ENCODE results near the gene EVI2A.
"Not testable (repeated sequence)": the region's sequence is repeated elsewhere in the genome, so short reads cannot be mapped to it uniquely, and the experiment has no call there.

The EVI2A gene

DNA sequence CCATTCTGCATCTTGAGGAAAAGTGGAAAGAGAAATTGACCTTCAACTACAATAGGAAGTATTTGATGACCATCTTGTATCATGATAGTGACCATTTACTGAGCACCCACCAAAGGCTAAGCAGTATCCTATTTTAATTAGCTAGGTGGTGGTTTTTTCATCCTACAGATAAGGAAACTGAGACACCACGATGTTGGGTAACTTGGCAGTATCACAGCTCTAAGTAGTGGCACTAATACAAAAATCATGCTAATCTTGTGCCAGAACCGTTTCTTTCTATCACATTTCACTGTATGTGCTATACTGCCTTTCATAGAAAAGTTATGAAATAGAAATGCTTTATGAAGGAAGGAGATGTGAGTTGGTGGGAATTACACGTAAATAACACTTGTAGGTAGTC is 9.9 kb downstream of the EVI2A start:
- no peak for DNase-seq

- DNase-seq = no peak
These were observed 10.5 kb downstream of the EVI2A start for GRCh38 chr17:31310886-31311285.

- no peak for DNase-seq
These were observed 11.2 kb downstream of the EVI2A start for GRCh38 chr17:31310260-31310659.

DNA sequence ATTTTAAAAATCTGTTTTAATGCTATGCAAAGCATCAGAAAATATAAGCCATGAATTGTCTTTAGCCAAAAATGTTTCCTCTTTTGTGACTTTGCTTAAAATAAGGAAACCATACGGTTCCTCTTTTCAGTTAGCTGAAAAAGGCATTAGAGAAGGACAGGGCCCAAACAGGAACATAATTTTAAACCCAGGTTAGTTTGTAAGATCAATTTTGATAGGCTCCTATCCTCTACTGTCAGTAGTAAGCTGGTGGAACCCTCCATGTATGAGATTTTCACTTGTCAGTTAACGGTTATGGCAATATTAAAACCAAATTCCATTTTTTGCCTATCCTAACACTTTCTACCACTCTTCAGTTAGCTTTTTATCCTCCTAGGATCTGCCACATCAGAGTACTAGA is 11.9 kb downstream of the EVI2A start:
- DNase-seq = no peak

GRCh38 chr17:31308372-31309334 is 12.8 kb downstream of the EVI2A start:
- no peak for DNase-seq

GRCh38 chr17:31307640-31308039 is 13.8 kb downstream of the EVI2A start:
- no peak for DNase-seq

DNA sequence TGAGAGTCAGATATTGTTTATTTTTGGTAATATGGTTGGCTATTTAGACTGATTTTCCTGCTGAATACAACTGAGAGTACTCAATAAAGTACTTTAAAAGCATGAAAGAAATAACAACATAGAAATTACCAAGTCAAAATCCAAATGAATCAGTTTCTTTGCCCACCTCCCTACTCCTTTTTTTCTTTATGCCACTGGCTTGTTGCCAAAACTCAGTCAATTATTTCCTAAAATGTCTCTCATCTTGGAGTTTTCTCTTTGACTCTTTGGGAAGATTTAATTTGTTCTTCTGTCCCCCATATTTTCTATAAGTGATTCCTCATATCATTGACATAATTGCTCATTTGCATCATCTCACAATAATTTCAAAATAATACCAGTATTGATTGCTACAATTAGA is 21.8 kb downstream of the EVI2A start:
- DNase-seq = no peak

DNA sequence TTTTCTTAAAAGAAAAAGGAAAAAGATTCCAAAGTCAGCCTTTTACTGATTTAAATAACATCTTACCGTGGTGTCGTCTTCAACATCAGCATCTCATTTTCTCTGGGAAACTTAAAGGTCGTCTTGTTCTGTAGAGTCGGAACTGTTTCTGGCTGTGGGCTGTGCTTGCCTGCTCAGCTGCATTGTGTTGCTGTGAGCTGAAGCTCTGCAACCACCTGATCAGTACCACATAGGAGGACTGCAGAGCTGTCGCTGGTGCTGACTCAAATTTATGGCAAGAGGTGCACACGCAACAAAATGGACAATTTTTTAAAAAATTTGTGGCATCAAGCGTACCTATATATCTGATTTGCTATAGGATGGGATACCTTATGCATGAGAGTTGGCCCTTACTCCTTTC is 24.3 kb downstream of the EVI2A start, which contains the start of gene OMG:
OMG (minus strand) TSS at position 150 of the 400 bp plus-strand sequence. CDS start 908 bp downstream, outside the sequence.
- DNase-seq = no peak

DNA sequence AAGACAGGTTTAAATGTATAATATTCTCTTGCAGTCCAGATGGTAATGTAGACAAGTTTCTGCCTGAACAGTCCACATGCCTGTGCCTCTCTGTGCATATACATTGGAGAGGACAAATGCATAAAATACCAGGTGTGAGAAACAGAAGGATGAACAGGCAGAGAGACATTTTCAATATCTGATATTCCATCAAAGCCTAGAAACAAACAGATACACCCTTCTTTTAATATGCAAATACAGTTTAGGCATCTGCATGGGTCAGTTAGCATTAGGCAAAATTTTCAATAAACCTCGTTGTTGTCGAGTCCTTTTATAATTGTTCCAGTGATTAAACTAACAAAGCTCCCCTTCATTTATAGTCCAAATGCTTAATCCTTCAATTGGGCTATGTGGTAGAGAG is 25.3 kb downstream of the EVI2A start:
- no peak for DNase-seq

GRCh38 chr17:31295489-31295871 is 25.9 kb downstream of the EVI2A start:
- DNase-seq = no peak

GRCh38 chr17:31294820-31295488 is 26.5 kb downstream of the EVI2A start:
- no peak for DNase-seq

DNA sequence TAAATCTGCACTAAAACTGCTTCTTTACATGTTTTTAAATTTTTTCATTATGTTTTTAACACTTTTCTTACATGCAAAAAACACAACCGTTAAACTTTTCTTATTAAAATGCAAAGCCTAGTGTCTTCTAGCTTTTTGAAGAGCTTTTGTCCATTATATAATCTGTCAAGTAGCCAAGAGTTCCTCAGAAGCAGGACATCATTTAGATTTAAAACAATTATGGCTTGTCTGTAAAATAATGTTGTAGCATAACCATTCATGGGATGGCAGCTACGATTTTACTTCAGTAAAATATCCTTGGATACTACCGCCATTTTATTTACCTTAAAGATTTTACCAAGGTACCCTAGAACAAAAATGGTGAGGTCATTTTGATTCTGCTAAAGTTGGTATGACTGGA is 27.2 kb downstream of the EVI2A start:
- no peak for DNase-seq

DNA sequence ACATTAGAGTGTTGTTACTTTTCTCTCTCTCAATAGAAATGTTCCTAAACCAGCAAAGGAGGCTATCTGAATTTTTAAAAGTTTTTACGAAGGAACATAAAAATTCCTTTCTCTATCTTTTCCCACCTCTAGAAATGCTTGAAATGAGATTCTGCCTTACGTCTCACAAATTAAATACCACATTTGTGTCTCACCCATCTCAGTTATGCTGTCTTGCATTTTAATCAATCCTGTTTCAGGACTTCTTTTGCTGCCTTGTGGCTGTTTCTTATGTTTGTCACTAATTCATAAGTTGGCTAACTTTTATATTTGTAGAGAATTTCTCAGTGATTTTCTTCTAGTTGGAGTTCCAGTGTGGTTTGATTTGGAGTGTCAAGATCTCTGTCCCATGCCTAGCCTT is 27.8 kb downstream of the EVI2A start:
- no peak for DNase-seq

DNA sequence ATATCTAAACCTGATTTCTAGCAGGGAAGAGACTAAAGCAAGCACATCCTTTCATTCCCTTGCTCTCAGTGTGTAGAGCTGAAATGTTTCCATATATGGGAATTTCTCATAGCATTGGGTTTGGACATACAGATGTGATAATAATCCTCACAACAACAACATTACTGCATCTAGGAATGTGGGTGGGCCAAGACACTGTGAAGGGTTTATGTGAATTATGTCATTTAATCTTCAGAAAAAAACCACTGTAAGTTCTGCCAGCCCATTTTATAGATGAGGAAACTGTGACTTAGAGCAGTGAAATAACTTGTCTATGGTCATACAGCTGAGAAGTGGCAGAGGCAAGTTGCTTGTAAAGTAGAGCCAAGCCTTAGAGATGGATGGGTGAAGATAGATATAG is 29.6 kb downstream of the EVI2A start:
- DNase-seq = no peak

GRCh38 chr17:31289790-31290189 is 31.6 kb downstream of the EVI2A start:
- no peak for DNase-seq

DNA sequence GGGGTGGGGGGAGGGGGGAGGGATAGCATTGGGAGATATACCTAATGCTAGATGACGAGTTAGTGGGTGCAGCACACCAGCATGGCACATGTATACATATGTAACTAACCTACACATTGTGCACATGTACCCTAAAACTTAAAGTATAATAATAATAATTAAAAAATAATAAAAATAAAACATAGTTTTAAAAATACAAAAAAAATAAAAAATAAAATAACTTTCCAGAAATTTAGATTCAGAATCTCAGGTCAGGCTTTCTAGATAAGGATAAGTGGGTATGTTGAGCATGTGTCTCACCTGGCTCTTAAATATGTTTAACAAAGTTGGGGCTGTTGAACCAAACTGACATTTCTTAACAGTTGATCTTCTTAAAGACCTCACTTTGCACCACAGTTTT is 33.5 kb downstream of the EVI2A start:
- not testable (repeated sequence) for DNase-seq

DNA sequence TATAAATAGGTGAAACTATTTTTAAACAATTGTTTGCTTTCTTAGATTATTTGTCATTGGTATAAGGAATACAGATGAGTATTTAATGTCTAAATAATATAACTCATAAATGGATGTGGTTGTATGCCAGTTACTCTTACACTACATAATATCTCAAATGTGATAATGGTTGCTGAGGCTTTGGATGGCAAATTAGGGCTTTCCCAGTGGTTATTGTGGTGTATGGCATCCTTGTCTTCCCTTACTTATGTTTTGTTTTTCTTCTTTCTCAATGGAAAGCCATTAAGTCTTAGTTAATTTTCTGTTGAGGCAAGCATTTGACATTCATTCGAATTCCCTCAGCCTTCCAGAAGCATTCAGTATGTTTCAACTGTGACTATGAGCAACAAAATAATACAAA is 34.8 kb downstream of the EVI2A start:
- no peak for DNase-seq

GRCh38 chr17:31283841-31284240 is 37.6 kb downstream of the EVI2A start:
- DNase-seq = no peak

DNA sequence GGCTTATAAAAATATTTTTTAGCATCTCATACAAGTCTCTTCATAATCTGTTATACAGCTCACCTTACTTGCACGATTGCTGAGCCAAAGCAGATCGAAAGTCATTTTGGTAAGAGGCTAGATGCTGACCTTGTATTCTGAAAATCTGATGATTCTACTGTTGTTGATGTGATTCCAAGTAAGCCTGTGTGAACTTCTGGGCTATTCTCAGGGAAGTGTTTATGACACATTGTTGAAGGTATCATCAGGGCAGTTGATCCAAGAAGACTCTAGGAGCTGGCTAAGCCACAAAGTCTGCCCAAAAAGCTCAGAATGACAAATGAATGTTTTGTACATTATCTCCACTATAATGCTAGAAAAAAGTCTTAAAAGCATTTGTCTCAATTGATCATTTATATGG is 40.4 kb downstream of the EVI2A start:
- DNase-seq = no peak

DNA sequence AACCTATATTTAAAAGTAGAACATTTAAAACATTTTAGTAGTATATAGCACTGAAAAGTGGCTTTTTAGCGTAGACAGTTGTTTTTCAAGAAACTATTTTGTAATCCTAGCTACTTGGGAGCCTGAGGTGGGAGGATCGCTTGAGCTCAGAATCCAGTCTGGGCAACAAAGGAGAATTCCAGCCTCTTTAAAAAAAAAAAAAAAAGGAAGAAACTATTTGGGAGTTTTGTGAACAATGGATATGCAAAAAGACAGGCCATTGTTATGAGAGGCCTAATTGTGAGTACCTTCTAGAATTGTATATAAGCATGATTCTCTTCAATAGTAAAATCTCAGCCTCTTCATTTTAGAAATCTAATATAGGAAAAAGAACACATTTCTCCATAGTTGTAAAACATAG is 42.0 kb downstream of the EVI2A start:
- DNase-seq = no peak

GRCh38 chr17:31275116-31275515 is 46.3 kb downstream of the EVI2A start:
- peak; percentile 23 for DNase-seq

DNA sequence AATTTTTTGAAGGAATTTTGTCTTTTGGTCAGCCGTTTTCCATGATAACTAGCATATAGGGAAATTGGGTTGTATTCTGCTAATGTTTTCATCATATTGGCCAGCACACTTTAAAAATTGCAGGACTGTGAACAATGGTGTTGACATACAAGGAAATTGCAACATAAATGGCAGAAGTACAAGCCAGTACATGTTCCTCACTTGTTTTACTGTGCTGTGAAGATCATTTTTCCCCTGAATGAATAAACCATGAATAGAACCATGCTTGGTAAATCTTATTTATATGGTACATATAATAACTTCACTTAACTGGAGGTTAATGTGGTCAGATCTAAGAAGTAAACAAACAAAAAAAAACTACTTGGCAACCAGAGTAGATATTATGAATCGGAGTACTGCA is 47.2 kb downstream of the EVI2A start:
- peak; percentile 21 for DNase-seq

DNA sequence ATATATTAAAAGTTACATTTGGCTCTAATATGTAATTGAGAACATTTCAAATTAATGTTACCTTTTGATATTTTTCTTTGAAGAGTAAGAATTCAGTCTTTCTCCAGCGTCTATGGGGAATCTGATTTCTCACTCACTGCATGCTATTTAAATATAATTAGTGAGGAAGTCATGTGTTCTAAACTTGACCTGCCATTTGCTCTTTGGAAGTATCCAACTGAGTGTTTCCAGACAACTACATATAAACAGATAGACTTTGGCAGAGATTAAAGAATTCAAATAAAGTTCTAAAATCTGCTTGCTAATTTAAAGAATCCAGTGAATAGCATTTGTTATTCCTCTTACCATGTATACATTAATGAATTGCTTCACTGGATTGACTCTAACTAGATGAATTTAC is 47.9 kb downstream of the EVI2A start:
- no peak for DNase-seq

- DNase-seq = no peak
These were observed 48.6 kb downstream of the EVI2A start for GRCh38 chr17:31272803-31273202.

Data from NCI-H226 (cell line).